GM21515 (cell line): ENCODE results near the gene MAP4K4.

Source experiments
- ATAC-seq: cut with Tn5 transposase; IDR thresholded peaks from one replicate; pipeline ENCODE4 v1.9.1; 2021; ENCODE audit not compliant: unreplicated experiment

The MAP4K4 gene

GRCh38 chr2:101833890-101834523 lies 136.5 kb downstream of the MAP4K4 start:
- no peak for ATAC-seq

GRCh38 chr2:101837354-101837753 lies 139.8 kb downstream of the MAP4K4 start:
- ATAC-seq = no peak

- no peak for ATAC-seq
These were observed 144.3 kb downstream of the MAP4K4 start for GRCh38 chr2:101841679-101842327.

GRCh38 chr2:101842471-101842870 lies 145.0 kb downstream of the MAP4K4 start:
- ATAC-seq = no peak

- no peak for ATAC-seq
These were observed 145.5 kb downstream of the MAP4K4 start for GRCh38 chr2:101843048-101843447.

- ATAC-seq = no peak
These were observed 146.0 kb downstream of the MAP4K4 start for GRCh38 chr2:101843471-101843870.

GRCh38 chr2:101844055-101844635 lies 146.6 kb downstream of the MAP4K4 start:
- ATAC-seq = no peak

GRCh38 chr2:101846973-101847372 lies 149.5 kb downstream of the MAP4K4 start:
- no peak for ATAC-seq

- no peak for ATAC-seq
These were observed 150.3 kb downstream of the MAP4K4 start for GRCh38 chr2:101847661-101848339.

GRCh38 chr2:101848769-101849410 lies 151.4 kb downstream of the MAP4K4 start:
- ATAC-seq = no peak

GRCh38 chr2:101850450-101850849 lies 152.9 kb downstream of the MAP4K4 start:
- ATAC-seq = no peak

- ATAC-seq = no peak
These were observed 153.5 kb downstream of the MAP4K4 start for GRCh38 chr2:101850991-101851390.

- ATAC-seq = no peak
These were observed 155.3 kb downstream of the MAP4K4 start for GRCh38 chr2:101852824-101853223.

- no peak for ATAC-seq
These were observed 157.4 kb downstream of the MAP4K4 start for GRCh38 chr2:101854877-101855276.

- no peak for ATAC-seq
These were observed 158.3 kb downstream of the MAP4K4 start for GRCh38 chr2:101855776-101856175.

- no peak for ATAC-seq
These were observed 160.7 kb downstream of the MAP4K4 start for GRCh38 chr2:101858246-101858645.

- ATAC-seq = no peak
These were observed 161.4 kb downstream of the MAP4K4 start for GRCh38 chr2:101858910-101859309.

- no peak for ATAC-seq
These were observed 162.1 kb downstream of the MAP4K4 start for GRCh38 chr2:101859604-101860003.

- ATAC-seq = no peak
These were observed 162.7 kb downstream of the MAP4K4 start for GRCh38 chr2:101860157-101860556.

- no peak for ATAC-seq
These were observed 163.3 kb downstream of the MAP4K4 start for GRCh38 chr2:101860782-101861181.

- no peak for ATAC-seq
These were observed 163.9 kb downstream of the MAP4K4 start for GRCh38 chr2:101861382-101861781.
